ENCODE measurements around the gene DENND5A.

GRCh38 chr11:9092853-9093778 lies 172.0 kb downstream of the DENND5A start:
- no peak for TF ChIP-seq POLR2AphosphoS5 (IDR thresholded peaks at IDR 0.05; ENCODE audit: low read depth, low read length)
- no peak for TF ChIP-seq SIN3A (IDR thresholded peaks at IDR 0.05; ENCODE audit: borderline replicate concordance, insufficient read depth, low read length)

Measured in PFSK-1 (cell line).